Upper lobe of left lung (tissue), 6 donors: ENCODE results near the gene SSBP3. TPM values are rescaled to one million over a fixed set of nuclear protein-coding genes. Genes with fewer than 3 reads are reported as not detected.
A peak's percentile ranks its signal among the peaks of the same experiment; 100 is the strongest.

ENCODE experiments used
- ATAC-seq, 2 donors: fragments of 200-7000 bp; cut with Tn5 transposase; one replicate each; pipeline ENCODE4 v1.9.1; 2022; ENCODE audit warnings: mild to moderate bottlenecking in 2 of 2, moderate library complexity in 2 of 2; ENCODE audit not compliant: low FRiP score in 2 of 2
- DNase-seq, 2 donors: peaks; one replicate each; pipeline ENCODE4 v3.0.0-alpha.2; 2019 to 2020
- H3K27ac ChIP-seq, 4 donors: fragments of 200-600 bp; sonication (generic); one replicate each; pipeline ENCODE4 v1.5.1; 2016 to 2019
- H3K27me3 ChIP-seq, 4 donors: fragments of 200-600 bp; sonication (generic); one replicate each; pipeline ENCODE4 v1.5.1; 2017 to 2019
- H3K36me3 ChIP-seq, 4 donors: fragments of 200-600 bp; sonication (generic); one replicate each; pipeline ENCODE4 v1.5.1; 2016 to 2019
- H3K4me1 ChIP-seq, 4 donors: fragments of 200-600 bp; sonication (generic); one replicate each; pipeline ENCODE4 v1.5.1; 2018 to 2019
- H3K4me3 ChIP-seq, 4 donors: fragments of 200-600 bp; sonication (generic); one replicate each; pipeline ENCODE4 v1.5.1; 2017 to 2019; ENCODE audit warnings: mild to moderate bottlenecking in 2 of 4, moderate library complexity in 1 of 4
- H3K9me3 ChIP-seq, 4 donors: fragments of 200-600 bp; sonication (generic); one replicate each; pipeline ENCODE4 v1.5.1; 2018 to 2019
- EP300 ChIP-seq, 4 donors: sonication (generic); formaldehyde crosslinking; IDR thresholded peaks; one replicate each; pipeline ENCODE4 v1.5.1; 2017; ENCODE audit warnings: antibody characterized with exemption in 4 of 4, control low read depth in 2 of 4
- POLR2A ChIP-seq, 4 donors: fragments of 450-650 bp; IDR thresholded peaks; one replicate each; pipeline ENCODE4 v1.5.1; 2016 to 2017; ENCODE audit warnings: antibody characterized with exemption in 4 of 4, mild to moderate bottlenecking in 2 of 4
- POLR2AphosphoS5 ChIP-seq, 2 donors: sonication (generic); formaldehyde crosslinking; IDR thresholded peaks; one replicate each; pipeline ENCODE4 v1.5.1; 2017; ENCODE audit warnings: antibody characterized with exemption in 2 of 2
- WGBS, 2 donors: methylation state at CpG; one replicate each; pipeline ENCODE4 v1.1.5; 2017 to 2018; 5-methylcytosine and 5-hydroxymethylcytosine counted together
- total RNA-seq, 6 donors: library from RNA; depleted of rRNA in 4 of 6; stranded (reverse); fragments of >200 nt in 4 of 6; gene quantifications; one replicate each; pipeline versions ENCODE4 v1.1.0 to v1.2.1, GENCODE V29; 2016 to 2021
- TF ChIP-seq, protein P1 (sequence below), 6 experiments: fragments of 450-650 bp in 4 of 6; fragments of 200-600 bp in 2 of 6; sonication (generic) in 2 of 6; IDR thresholded peaks; one replicate each; pipeline ENCODE4 v1.5.1; 2016 to 2019; ENCODE audit warnings: antibody characterized with exemption in 6 of 6
- donor health status: DM: no; HTN: no; CAD: no; lungs with moderate emphysema.
- donor health status: DM: no; HTN: yes; CAD: no; lungs with severe emphysema.

Gene SSBP3
- total RNA-seq, 6 donors from 2014 or later = 17.8 to 35.6 (median 26.4) TPM

DNA sequence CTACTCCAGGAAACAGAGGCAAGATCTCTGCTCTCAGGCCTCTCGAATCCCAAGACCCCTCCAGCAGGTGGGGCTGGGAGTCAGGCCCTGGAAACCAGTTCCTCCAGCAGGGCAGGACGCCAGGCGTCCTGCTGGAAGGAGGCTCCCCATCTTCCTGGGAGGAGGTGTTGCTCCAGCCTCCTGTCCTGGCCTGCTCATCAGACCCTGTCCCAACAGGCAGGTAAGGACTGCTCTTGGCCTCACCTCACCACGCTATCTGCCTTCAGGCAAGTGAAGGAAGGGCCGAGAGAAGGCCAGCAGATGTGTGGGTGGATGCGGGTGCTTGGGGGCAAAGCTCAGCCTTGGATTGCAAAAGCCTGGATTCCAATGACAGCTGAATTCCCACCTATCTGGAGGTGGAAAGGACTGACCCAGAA is 82.9 kb downstream of the SSBP3 start:
- ATAC-seq = no peak
- WGBS, 2 donors = 61% methylated on average over 5 to 6 of the region's 6 CpGs

DNA sequence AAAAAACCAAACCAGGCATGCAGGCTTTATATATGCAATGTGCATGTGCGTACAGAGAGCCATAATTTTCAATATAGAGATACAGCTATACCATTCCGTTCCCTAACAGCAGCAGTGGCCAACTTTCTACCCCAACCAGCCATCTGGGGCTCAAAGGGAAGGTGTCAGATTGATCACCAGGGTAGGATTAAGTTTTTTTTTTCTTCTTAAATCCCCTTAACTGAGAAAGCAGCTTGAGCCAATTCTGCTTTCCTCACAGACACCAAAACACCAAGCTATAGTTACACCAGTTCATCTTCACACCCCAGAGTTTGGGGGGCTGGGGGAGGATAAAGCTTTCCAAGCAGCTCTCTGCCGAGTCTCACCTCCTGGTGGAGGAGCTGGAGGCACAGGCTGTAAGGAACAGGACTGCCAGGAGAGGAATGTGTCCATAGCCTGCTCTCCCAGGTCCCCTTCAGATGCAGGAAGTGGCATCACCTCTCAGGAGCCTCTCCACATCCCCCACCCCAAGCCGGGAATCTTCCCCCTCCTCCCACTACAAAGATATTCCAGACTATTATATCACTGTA is 87.9 kb downstream of the SSBP3 start:
- H3K4me3 ChIP-seq = no peak overlapping the region
- H3K9me3 ChIP-seq = no peaks in the 10 kb centered on the region
- H3K36me3 ChIP-seq = no peaks in the 10 kb centered on the region
- H3K27ac ChIP-seq = no peak overlapping the region
- WGBS, 2 donors = 86 to 90% methylated on average over 4 of the region's 4 CpGs
- DNase-seq (no peak), ATAC-seq (no peak)
- TF ChIP-seq POLR2A (IDR thresholded peaks at IDR 0.05) (no peak), POLR2AphosphoS5 (IDR thresholded peaks at IDR 0.05) (no peak), EP300 (IDR thresholded peaks at IDR 0.05) (no peak)
- TF ChIP-seq, protein P1, sequence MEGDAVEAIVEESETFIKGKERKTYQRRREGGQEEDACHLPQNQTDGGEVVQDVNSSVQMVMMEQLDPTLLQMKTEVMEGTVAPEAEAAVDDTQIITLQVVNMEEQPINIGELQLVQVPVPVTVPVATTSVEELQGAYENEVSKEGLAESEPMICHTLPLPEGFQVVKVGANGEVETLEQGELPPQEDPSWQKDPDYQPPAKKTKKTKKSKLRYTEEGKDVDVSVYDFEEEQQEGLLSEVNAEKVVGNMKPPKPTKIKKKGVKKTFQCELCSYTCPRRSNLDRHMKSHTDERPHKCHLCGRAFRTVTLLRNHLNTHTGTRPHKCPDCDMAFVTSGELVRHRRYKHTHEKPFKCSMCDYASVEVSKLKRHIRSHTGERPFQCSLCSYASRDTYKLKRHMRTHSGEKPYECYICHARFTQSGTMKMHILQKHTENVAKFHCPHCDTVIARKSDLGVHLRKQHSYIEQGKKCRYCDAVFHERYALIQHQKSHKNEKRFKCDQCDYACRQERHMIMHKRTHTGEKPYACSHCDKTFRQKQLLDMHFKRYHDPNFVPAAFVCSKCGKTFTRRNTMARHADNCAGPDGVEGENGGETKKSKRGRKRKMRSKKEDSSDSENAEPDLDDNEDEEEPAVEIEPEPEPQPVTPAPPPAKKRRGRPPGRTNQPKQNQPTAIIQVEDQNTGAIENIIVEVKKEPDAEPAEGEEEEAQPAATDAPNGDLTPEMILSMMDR (IDR thresholded peaks at IDR 0.05) = no peak
- H3K27me3 ChIP-seq = no peaks in the 10 kb centered on the region
- H3K4me1 ChIP-seq = peaks cover 19 to 26% (median 22%) of the 10 kb centered on the region in 4 donors

More for the DNA sequence above, 82.9 kb downstream of the SSBP3 start:
- no peaks in the 10 kb centered on the region for H3K27me3 ChIP-seq
- TF ChIP-seq, protein P1 (IDR thresholded peaks at IDR 0.05) = peak in 1 of 6 experiments; percentile 14
- no peak for TF ChIP-seq EP300 (IDR thresholded peaks at IDR 0.05)
- no peaks in the 10 kb centered on the region for H3K36me3 ChIP-seq
- no peaks in the 10 kb centered on the region for H3K9me3 ChIP-seq
- peak in 1 of 2 donors; percentile 45 for DNase-seq
- H3K4me3 ChIP-seq = no peak overlapping the region
- H3K27ac ChIP-seq = peak overlapping the region in 2 of 4 donors; percentile 57 to 85
- H3K4me1 ChIP-seq = peaks cover 33 to 55% (median 50%) of the 10 kb centered on the region in 4 donors

DNA sequence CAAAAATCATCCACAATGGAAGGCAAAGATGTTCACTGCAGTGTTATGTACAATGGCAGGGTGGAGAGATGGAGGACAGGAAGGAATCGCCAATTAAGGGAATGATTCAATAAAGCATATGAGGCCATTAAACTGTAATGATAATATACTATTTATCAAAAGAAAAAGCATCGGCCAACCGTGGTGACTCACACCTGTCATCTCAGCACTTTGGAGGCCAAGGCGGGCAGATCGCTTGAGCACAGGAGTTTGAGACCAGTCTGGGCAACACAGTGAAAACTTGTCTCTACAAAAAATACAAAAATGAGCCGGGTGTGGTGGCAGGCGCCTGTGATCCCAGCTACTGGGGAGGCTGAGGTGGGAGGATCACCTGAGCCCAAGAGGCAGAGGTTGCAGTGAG is 89.1 kb downstream of the SSBP3 start:
- TF ChIP-seq EP300 (IDR thresholded peaks at IDR 0.05) (no peak), POLR2AphosphoS5 (IDR thresholded peaks at IDR 0.05) (no peak)
- TF ChIP-seq, protein P1 (IDR thresholded peaks at IDR 0.05) = no peak
- H3K4me3 ChIP-seq = no peak overlapping the region
- no peaks in the 10 kb centered on the region for H3K27me3 ChIP-seq
- no peak overlapping the region for H3K27ac ChIP-seq
- peaks cover 21 to 32% (median 28%) of the 10 kb centered on the region in 4 donors for H3K4me1 ChIP-seq
- no peak for DNase-seq
- no peaks in the 10 kb centered on the region for H3K9me3 ChIP-seq
- no peak for ATAC-seq
- no peaks in the 10 kb centered on the region for H3K36me3 ChIP-seq
- 92 to 95% methylated on average over 7 of the region's 7 CpGs for WGBS, 2 donors

DNA sequence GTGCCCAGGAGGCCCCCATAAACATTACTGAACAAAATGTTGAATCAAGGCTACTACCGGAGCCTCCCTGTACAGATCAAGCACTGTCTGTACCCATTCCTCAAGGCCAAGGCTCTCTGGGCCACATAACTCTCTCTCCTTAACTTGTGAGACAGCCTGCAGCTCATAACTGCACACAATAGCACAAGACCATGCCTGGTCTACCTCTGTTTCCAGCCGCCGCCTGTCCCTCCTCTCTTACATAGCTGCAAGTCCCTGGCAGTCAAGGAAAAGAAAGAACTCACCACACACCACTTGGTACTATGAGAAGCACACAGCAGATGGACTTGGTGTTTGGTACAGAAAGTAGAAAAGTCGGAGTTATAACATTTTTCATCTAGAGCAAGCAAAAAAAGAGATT is 91.1 kb downstream of the SSBP3 start:
- H3K27ac ChIP-seq = peak overlapping the region in 3 of 4 donors; percentile 29 to 75 (median 66)

More for the DNA sequence above, 91.1 kb downstream of the SSBP3 start:
- ATAC-seq = no peak
- Histone ChIP-seq H3K9me3 (no peaks in the 10 kb centered on the region), H3K4me3 (no peak overlapping the region), H3K36me3 (no peaks in the 10 kb centered on the region), H3K27me3 (no peaks in the 10 kb centered on the region), H3K4me1 (peaks cover 30 to 52% (median 42%) of the 10 kb centered on the region in 4 donors)
- DNase-seq = no peak
- TF ChIP-seq, protein P1 (IDR thresholded peaks at IDR 0.05) = no peak
- TF ChIP-seq POLR2A (IDR thresholded peaks at IDR 0.05) = no peak
- TF ChIP-seq POLR2AphosphoS5 (IDR thresholded peaks at IDR 0.05) = no peak
- no peak for TF ChIP-seq EP300 (IDR thresholded peaks at IDR 0.05)
- 88 to 90% methylated on average over 4 of the region's 4 CpGs for WGBS, 2 donors
